Esophagus muscularis mucosa (tissue), 4 donors: ENCODE measurements around the gene AFAP1L2. TPM values are rescaled to one million over a fixed set of nuclear protein-coding genes. Genes with fewer than 3 reads are reported as not detected.

Source experiments
- DNase-seq: peaks from one replicate; pipeline ENCODE4 v3.0.0-alpha.2; 2017; ENCODE audit errors: extremely low spot score
- H3K27ac ChIP-seq, 4 donors: fragments of 200-600 bp; sonication (generic); replicated peaks in 1 of 4; 1 replicate in 3 of 4; 2 replicates in 1 of 4; pipeline ENCODE4 v1.5.1; 2016 to 2019; ENCODE audit warnings: mild to moderate bottlenecking in 1 of 4
- H3K27me3 ChIP-seq, 4 donors: fragments of 200-600 bp; sonication (generic); one replicate each; pipeline versions ENCODE4 v1.5.1 to v1.6.0; 2016 to 2019
- H3K36me3 ChIP-seq, 4 donors: fragments of 200-600 bp; sonication (generic); one replicate each; pipeline ENCODE4 v1.5.1; 2016 to 2019
- H3K4me1 ChIP-seq, 4 donors: fragments of 200-600 bp; sonication (generic); one replicate each; pipeline ENCODE4 v1.5.1; 2016 to 2019
- H3K4me3 ChIP-seq, 4 donors: fragments of 200-600 bp; sonication (generic); 1 replicate in 2 of 4; 2 replicates in 2 of 4; pipeline ENCODE4 v1.5.1; 2016 to 2019; ENCODE audit warnings: mild to moderate bottlenecking in 4 of 4, moderate library complexity in 1 of 4
- H3K9me3 ChIP-seq, 4 donors: fragments of 200-600 bp; sonication (generic); 1 replicate in 3 of 4; 2 replicates in 1 of 4; pipeline ENCODE4 v1.5.1; 2016 to 2019
- CTCF ChIP-seq, 3 experiments: fragments of 200-600 bp in 2 of 3; fragments of 450-650 bp in 1 of 3; sonication (generic) in 2 of 3; IDR thresholded peaks; one replicate each; pipeline ENCODE4 v1.5.1; 2017 to 2019; ENCODE audit warnings: antibody characterized with exemption in 3 of 3, mild to moderate bottlenecking in 2 of 3, moderate library complexity in 1 of 3
- EP300 ChIP-seq: sonication (generic); formaldehyde crosslinking; IDR thresholded peaks from one replicate; pipeline ENCODE4 v1.6.1; 2017; ENCODE audit warnings: antibody characterized with exemption
- POLR2A ChIP-seq: fragments of 450-650 bp; IDR thresholded peaks from one replicate; pipeline ENCODE4 v1.6.1; 2017; ENCODE audit warnings: antibody characterized with exemption, moderate library complexity, mild to moderate bottlenecking, low read depth
- POLR2AphosphoS5 ChIP-seq, 2 donors: sonication (generic); formaldehyde crosslinking; IDR thresholded peaks; one replicate each; pipeline ENCODE4 v1.6.1; 2017; ENCODE audit warnings: antibody characterized with exemption in 2 of 2
- WGBS: methylation state at CpG from one replicate; pipeline ENCODE4 v1.1.5; 2018; 5-methylcytosine and 5-hydroxymethylcytosine counted together
- intact Hi-C: fragments of 100-400 bp; cut with DNase I; formaldehyde crosslinking; loops from one replicate; pipeline ENCODE4 v1.15.1; 2023
- small RNA-seq, 3 donors: library from RNA; depleted of rRNA; stranded (forward); fragments of <200 nt; gene quantifications; one replicate each; pipeline ENCODE3, GENCODE V24; 2016
- total RNA-seq, 4 donors: library from RNA; depleted of rRNA; stranded (reverse); fragments of >200 nt; gene quantifications; one replicate each; pipeline versions ENCODE4 v1.1.0 to v1.2.1, GENCODE V29; 2016

AFAP1L2 gene
- total RNA-seq, 4 donors from 2014 or later = 18.5 to 23.2 (median 19.9) TPM

- intact Hi-C loops = no loop called here
- Histone ChIP-seq H3K27me3 (peaks cover 0 to 33% (median 3%) of the 10 kb centered on the region in 4 donors), H3K4me3 (no peak overlapping the region), H3K27ac (no peak overlapping the region), H3K4me1 (no peaks in the 10 kb centered on the region), H3K36me3 (no peaks in the 10 kb centered on the region), H3K9me3 (no peaks in the 10 kb centered on the region)
- DNase-seq = no peak
- 74% methylated on average over 8 of the region's 9 CpGs for WGBS
- no peak for TF ChIP-seq POLR2AphosphoS5 (IDR thresholded peaks at IDR 0.05)
- TF ChIP-seq EP300 = no peak
- no peak for TF ChIP-seq POLR2A
- no peak for TF ChIP-seq CTCF (IDR thresholded peaks at IDR 0.05)
Observed at GRCh38 chr10:114245121-114245791, 159.0 kb downstream of the AFAP1L2 start.

Small RNA genes lying within 50 kb of the gene (small RNA-seq; reads per million reads assigned to genes)
- gene RN7SL384P = 0 reads per million in 3 donors

Other genes starting within 250 kb of the AFAP1L2 start
- 10 to 100 TPM; 13.8 to 25.7 (median 20.9) TPM for gene CCDC186, start 230.3 kb downstream of the AFAP1L2 start, total RNA-seq
- under 1 TPM in 3 of 4 donors, not detected in 1; 0.11 to 0.42 (median 0.13) TPM for gene TDRD1, start 225.1 kb downstream of the AFAP1L2 start, total RNA-seq
- under 1 TPM; under 0.01 to 0.52 (median 0.17) TPM for gene VWA2, start 165.2 kb downstream of the AFAP1L2 start, total RNA-seq